Measurements from ENCODE around the gene GALNS. TPM values are rescaled to one million over a fixed set of nuclear protein-coding genes. Genes with fewer than 3 reads are reported as not detected.
"Not testable (repeated sequence)": the region's sequence is repeated elsewhere in the genome, so short reads cannot be mapped to it uniquely, and the experiment has no call there.

GALNS gene
- total RNA-seq, 2 donors from 2014 or later: 24.8 to 38.7 TPM

DNA sequence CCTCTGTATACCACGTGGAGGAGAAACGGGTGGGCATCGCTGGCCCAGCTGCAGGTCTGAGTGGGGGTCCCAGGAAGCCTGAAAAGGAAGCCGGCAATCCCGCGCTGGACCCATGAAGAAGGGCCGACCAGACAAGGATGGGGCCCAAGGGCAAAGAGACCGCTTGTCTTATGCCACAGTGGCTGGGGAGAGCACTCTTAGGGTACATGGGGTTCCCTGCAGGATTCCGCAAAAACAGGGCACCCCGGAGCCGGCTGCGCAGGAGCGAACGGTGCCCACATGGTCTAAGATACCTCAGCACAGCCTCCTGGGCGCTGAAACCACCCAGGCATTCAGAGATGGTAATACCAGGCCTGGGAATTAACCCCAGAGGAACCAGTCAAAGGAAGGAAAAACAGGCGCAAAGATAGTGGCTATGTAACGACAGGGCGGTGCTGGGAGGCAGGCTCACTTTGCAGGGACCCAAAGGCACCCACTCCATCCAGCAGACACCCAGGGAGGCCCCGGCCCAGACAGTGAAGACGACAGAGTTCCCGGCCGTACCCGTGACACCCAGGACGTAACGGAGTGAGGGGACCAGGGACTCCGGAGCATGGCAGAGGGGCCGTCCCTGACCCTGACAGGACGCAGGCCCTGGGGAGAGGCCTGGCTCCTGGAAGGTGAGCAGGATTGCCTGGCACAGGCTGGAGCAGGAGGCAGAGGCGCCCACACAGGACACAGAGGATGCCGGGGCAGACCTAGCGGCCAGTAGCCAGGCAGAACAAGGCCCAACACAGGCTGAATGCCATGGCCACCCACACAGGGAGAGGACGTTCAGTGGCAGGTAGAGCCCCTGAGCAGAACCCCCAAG is 82.0 kb downstream of the GALNS start:
- H3K9me3 ChIP-seq: no peaks in the 10 kb centered on the region
- DNase-seq (ENCODE audit: low spot score): no peak
- TF ChIP-seq CTCF (IDR thresholded peaks at IDR 0.05): no peak
- no peaks in the 10 kb centered on the region for H3K27me3 ChIP-seq (replicated peaks; ENCODE audit: insufficient read depth)
- H3K4me1 ChIP-seq (ENCODE audit: control insufficient read depth in 1 of 2, low read depth in 2 of 2): peaks cover 12 to 50% of the 10 kb centered on the region in 2 donors
- ATAC-seq (ENCODE audit: insufficient number of reproducible peaks, low FRiP score, low read depth): no peak
- no peak overlapping the region for H3K27ac ChIP-seq
- no peak overlapping the region for H3K4me3 ChIP-seq
- no peaks in the 10 kb centered on the region for H3K36me3 ChIP-seq

- TF ChIP-seq CTCF (IDR thresholded peaks at IDR 0.05): no peak
- Histone ChIP-seq H3K36me3 (no peaks in the 10 kb centered on the region), H3K27ac (no peak overlapping the region), H3K27me3 (replicated peaks; ENCODE audit: insufficient read depth) (no peaks in the 10 kb centered on the region), H3K4me1 (ENCODE audit: control insufficient read depth in 1 of 2, low read depth in 2 of 2) (peaks cover 9 to 49% of the 10 kb centered on the region in 2 donors), H3K9me3 (no peaks in the 10 kb centered on the region), H3K4me3 (no peak overlapping the region)
- no peak for DNase-seq (ENCODE audit: low spot score)
- no peak for ATAC-seq (ENCODE audit: insufficient number of reproducible peaks, low FRiP score, low read depth)
These were observed 82.9 kb downstream of the GALNS start for GRCh38 chr16:88773812-88774291.

DNA sequence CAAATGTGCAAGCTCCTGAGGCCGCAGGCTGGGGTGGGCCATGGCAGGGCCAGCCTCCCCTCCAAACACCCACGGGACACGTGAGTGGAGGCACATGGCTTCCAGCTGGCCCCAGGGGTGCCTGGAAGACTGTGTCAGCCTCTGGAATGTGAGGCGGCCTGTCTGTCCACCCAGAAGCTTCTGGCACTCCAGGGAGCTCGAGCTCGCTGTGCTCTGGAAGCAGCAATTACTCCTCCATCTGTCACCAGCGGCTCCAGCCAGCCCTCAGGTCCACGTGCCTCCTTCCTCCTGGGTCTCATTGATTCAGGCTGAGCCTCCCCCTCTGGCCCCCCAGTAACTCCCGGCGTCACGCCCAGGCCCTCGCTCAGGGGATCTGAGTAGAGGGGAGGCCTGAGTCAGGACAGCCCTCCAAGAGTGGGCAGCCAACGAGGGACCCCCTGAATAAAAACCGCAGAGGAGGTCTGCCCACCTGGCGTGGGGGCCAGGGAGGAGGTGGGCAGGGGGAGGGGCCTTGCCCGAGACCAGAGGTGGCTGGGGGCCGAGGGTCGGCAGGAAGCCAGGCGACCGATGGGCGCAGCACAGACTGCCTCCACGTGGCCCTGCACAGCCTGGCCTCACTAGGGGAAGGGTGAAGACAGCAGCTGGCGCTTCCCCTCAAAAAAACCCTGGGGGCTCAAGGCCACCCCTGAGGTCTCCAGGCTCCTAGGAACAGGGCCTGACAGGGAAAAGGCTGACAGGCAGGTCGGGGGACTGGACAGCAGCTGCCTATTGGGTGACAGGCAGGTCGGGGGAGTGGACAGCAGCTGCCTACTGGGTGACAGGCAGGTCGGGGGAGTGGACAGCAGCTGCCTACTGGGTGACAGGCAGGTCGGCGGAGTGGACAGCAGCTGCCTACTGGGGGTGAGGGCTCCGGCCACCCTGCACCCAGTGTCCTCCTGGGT is 83.6 kb downstream of the GALNS start:
- Histone ChIP-seq H3K9me3 (no peaks in the 10 kb centered on the region), H3K4me1 (ENCODE audit: control insufficient read depth in 1 of 2, low read depth in 2 of 2) (peaks cover 16 to 56% of the 10 kb centered on the region in 2 donors), H3K27ac (peak overlapping the region; percentile 38 to 48), H3K36me3 (no peaks in the 10 kb centered on the region), H3K27me3 (replicated peaks; ENCODE audit: insufficient read depth) (no peaks in the 10 kb centered on the region), H3K4me3 (no peak overlapping the region)
- DNase-seq (ENCODE audit: low spot score) (no peak), ATAC-seq (ENCODE audit: insufficient number of reproducible peaks, low FRiP score, low read depth) (peak; percentile 32)
- no peak for TF ChIP-seq CTCF (IDR thresholded peaks at IDR 0.05)

GRCh38 chr16:88771781-88772180 is 85.0 kb downstream of the GALNS start:
- DNase-seq (ENCODE audit: low spot score); H3K27ac ChIP-seq; H3K9me3 ChIP-seq; H3K36me3 ChIP-seq; H3K4me3 ChIP-seq; H3K27me3 ChIP-seq (replicated peaks; ENCODE audit: insufficient read depth); ATAC-seq (ENCODE audit: insufficient number of reproducible peaks, low FRiP score, low read depth): not testable (repeated sequence)
- peaks cover 16 to 60% of the 10 kb centered on the region in 2 donors for H3K4me1 ChIP-seq (ENCODE audit: control insufficient read depth in 1 of 2, low read depth in 2 of 2)

DNA sequence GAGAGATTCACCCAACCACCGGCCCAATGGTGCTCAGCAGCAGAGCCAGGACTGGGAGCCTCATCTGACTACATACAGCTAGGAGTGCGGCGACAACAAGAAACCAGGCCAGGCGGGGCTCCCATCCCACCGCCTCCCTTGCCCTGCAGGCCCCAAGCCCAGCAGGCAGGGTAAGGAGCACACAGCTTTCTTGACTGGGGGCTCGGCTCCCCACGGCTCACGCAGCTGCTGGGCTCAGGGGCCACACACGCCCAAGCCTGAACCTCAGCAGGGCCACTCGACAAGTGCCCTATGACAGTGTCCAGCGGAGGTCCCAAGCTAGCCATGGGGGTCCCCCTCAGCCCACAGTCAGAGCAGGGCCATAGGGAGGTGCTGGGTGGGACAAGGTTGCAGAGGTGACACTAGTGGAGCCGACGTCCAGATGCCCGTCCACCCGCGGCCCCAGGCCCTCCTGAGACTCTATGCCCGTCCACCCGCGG is 85.4 kb downstream of the GALNS start:
- no peaks in the 10 kb centered on the region for H3K36me3 ChIP-seq
- H3K4me3 ChIP-seq: no peak overlapping the region
- H3K4me1 ChIP-seq (ENCODE audit: control insufficient read depth in 1 of 2, low read depth in 2 of 2): peaks cover 16 to 60% of the 10 kb centered on the region in 2 donors
- no peaks in the 10 kb centered on the region for H3K27me3 ChIP-seq (replicated peaks; ENCODE audit: insufficient read depth)
- TF ChIP-seq CTCF (IDR thresholded peaks at IDR 0.05): no peak
- no peak for DNase-seq (ENCODE audit: low spot score)
- ATAC-seq (ENCODE audit: insufficient number of reproducible peaks, low FRiP score, low read depth): no peak
- H3K27ac ChIP-seq: no peak overlapping the region
- no peaks in the 10 kb centered on the region for H3K9me3 ChIP-seq
